ENCODE results near the gene PCNA. TPM values are rescaled to one million over a fixed set of nuclear protein-coding genes. Genes with fewer than 3 reads are reported as not detected.

The PCNA gene
- polyA plus RNA-seq, 1 donor (not counting 4 experiments of a cell fraction or from before 2014, with no cell fraction given) = 130 TPM

DNA sequence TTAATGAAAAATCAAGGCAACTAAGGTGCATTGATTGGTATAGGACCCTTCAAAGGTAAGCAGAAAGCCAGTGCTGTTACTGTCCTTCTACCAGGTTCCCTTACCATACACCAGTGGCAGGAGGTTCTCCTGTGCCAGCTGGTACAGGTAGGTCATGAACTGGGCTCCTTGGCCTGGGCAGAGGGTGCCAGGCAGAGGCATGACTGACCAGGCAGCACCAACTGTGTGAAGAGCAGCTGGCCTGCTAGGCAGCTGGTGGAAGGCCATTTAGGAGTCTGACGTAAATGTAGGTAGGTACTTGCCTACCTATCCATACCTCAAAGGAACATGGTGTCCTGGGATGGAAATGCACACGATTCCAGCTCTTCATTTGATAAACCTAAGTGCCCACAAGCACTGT lies 23.3 kb downstream of the PCNA start:
- Histone ChIP-seq H3K4me2 (ENCODE audit: control insufficient read depth, extremely low read depth, insufficient read depth, low read depth, low read length) (no peak overlapping the region), H3K36me3 (ENCODE audit: control insufficient read depth in 2 of 2, extremely low read depth in 1 of 2, insufficient read depth in 2 of 2, low read length in 2 of 2) (peaks cover 3 to 13% of the 10 kb centered on the region in 2 experiments), H2AFZ (ENCODE audit: control insufficient read depth, low read length) (no peak overlapping the region), H3K27me3 (ENCODE audit: control insufficient read depth, extremely low read depth, insufficient read depth, low read length) (no peaks in the 10 kb centered on the region), H3K9me3 (ENCODE audit: control insufficient read depth, low read depth, low read length) (no peaks in the 10 kb centered on the region), H3K79me2 (ENCODE audit: control insufficient read depth, insufficient read depth, low read length) (no peaks in the 10 kb centered on the region), H3K4me3 (ENCODE audit: control insufficient read depth in 2 of 3, extremely low read depth in 1 of 3, insufficient read depth in 2 of 3, low read depth in 1 of 3, low read length in 3 of 3) (no peak overlapping the region), H3K4me1 (ENCODE audit: control insufficient read depth, extremely low read depth, insufficient read depth, low read length) (no peaks in the 10 kb centered on the region), H3K9me1 (ENCODE audit: control insufficient read depth, extremely low read depth, insufficient read depth, low read length) (no peaks in the 10 kb centered on the region), H3K27ac (ENCODE audit: control insufficient read depth, insufficient read depth, low read length) (no peak overlapping the region), H4K20me1 (ENCODE audit: control insufficient read depth, extremely low read depth, insufficient read depth, low read length) (no peaks in the 10 kb centered on the region), H3K9ac (ENCODE audit: control insufficient read depth, extremely low read depth, insufficient read depth, low read length) (no peak overlapping the region)
- no peak for TF ChIP-seq EZH2 (IDR thresholded peaks at IDR 0.05; ENCODE audit: low read length)
- TF ChIP-seq, protein P1, sequence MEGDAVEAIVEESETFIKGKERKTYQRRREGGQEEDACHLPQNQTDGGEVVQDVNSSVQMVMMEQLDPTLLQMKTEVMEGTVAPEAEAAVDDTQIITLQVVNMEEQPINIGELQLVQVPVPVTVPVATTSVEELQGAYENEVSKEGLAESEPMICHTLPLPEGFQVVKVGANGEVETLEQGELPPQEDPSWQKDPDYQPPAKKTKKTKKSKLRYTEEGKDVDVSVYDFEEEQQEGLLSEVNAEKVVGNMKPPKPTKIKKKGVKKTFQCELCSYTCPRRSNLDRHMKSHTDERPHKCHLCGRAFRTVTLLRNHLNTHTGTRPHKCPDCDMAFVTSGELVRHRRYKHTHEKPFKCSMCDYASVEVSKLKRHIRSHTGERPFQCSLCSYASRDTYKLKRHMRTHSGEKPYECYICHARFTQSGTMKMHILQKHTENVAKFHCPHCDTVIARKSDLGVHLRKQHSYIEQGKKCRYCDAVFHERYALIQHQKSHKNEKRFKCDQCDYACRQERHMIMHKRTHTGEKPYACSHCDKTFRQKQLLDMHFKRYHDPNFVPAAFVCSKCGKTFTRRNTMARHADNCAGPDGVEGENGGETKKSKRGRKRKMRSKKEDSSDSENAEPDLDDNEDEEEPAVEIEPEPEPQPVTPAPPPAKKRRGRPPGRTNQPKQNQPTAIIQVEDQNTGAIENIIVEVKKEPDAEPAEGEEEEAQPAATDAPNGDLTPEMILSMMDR (optimal IDR thresholded peaks at IDR 0.05 in 1 of 3, IDR thresholded peaks at IDR 0.05 in 1 of 3, conservative IDR thresholded peaks at IDR 0.05 in 1 of 3; ENCODE audit: extremely low read depth in 1 of 3, insufficient read depth in 2 of 3, low read length in 3 of 3) = no peak
- DNase-seq (ENCODE audit: low read depth, low spot score) (no peak), FAIRE-seq (no peak)
- dilution Hi-C loops (cut with MboI; ENCODE audit: extremely low pct_ligation_motif_present, low sequenced_read_pairs) = no loop called here

DNA sequence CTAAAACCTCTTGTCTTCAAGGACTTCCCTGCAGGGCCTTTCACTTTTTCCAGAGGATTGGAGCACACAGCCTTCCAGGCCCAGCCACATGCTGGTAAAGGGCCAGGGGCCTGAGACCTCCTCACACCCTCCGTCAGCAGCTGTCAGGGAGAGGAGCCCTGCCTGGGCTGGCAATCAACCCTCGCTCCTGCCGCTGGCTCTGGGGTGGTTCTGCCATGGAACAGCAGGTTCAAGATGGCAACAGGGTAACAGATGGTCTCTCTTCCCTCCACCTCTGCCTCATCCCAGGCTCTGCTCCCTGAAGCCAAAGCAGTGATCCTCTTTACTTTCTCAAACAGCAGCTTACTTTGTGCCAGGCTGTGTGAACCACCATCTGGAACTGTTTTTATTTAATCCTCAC lies 23.8 kb downstream of the PCNA start:
- H3K4me2 ChIP-seq (ENCODE audit: control insufficient read depth, extremely low read depth, insufficient read depth, low read depth, low read length) = no peak overlapping the region
- no peaks in the 10 kb centered on the region for H3K9me1 ChIP-seq (ENCODE audit: control insufficient read depth, extremely low read depth, insufficient read depth, low read length)
- H2AFZ ChIP-seq (ENCODE audit: control insufficient read depth, low read length) = no peak overlapping the region
- peaks cover 3 to 11% of the 10 kb centered on the region in 2 experiments for H3K36me3 ChIP-seq (ENCODE audit: control insufficient read depth in 2 of 2, extremely low read depth in 1 of 2, insufficient read depth in 2 of 2, low read length in 2 of 2)
- DNase-seq (ENCODE audit: low read depth, low spot score) (no peak), FAIRE-seq (no peak)
- no peaks in the 10 kb centered on the region for H3K4me1 ChIP-seq (ENCODE audit: control insufficient read depth, extremely low read depth, insufficient read depth, low read length)
- no peaks in the 10 kb centered on the region for H3K27me3 ChIP-seq (ENCODE audit: control insufficient read depth, extremely low read depth, insufficient read depth, low read length)
- no peaks in the 10 kb centered on the region for H3K79me2 ChIP-seq (ENCODE audit: control insufficient read depth, insufficient read depth, low read length)
- TF ChIP-seq, protein P1 (optimal IDR thresholded peaks at IDR 0.05 in 1 of 3, IDR thresholded peaks at IDR 0.05 in 1 of 3, conservative IDR thresholded peaks at IDR 0.05 in 1 of 3; ENCODE audit: extremely low read depth in 1 of 3, insufficient read depth in 2 of 3, low read length in 3 of 3) = no peak
- no peak for TF ChIP-seq EZH2 (IDR thresholded peaks at IDR 0.05; ENCODE audit: low read length)
- no peak overlapping the region for H3K27ac ChIP-seq (ENCODE audit: control insufficient read depth, insufficient read depth, low read length)
- no peaks in the 10 kb centered on the region for H3K9me3 ChIP-seq (ENCODE audit: control insufficient read depth, low read depth, low read length)
- dilution Hi-C loops (cut with MboI; ENCODE audit: extremely low pct_ligation_motif_present, low sequenced_read_pairs) = no loop called here
- H4K20me1 ChIP-seq (ENCODE audit: control insufficient read depth, extremely low read depth, insufficient read depth, low read length) = no peaks in the 10 kb centered on the region
- no peak overlapping the region for H3K9ac ChIP-seq (ENCODE audit: control insufficient read depth, extremely low read depth, insufficient read depth, low read length)
- H3K4me3 ChIP-seq (ENCODE audit: control insufficient read depth in 2 of 3, extremely low read depth in 1 of 3, insufficient read depth in 2 of 3, low read depth in 1 of 3, low read length in 3 of 3) = no peak overlapping the region

Measured in keratinocyte (primary cell).